Erythroblast (primary cell): Measurements from ENCODE around the gene SMARCC1.

ENCODE experiments used
- GATA1 ChIP-seq: IDR thresholded peaks from 2 replicates; pipeline ENCODE4 v1.6.1; 2011; ENCODE audit warnings: low read depth, mild to moderate bottlenecking, control low read depth, low read length, moderate library complexity
- POLR2A ChIP-seq: IDR thresholded peaks from 2 replicates; pipeline ENCODE4 v1.6.1; 2011; ENCODE audit warnings: mild to moderate bottlenecking, low read length

- TF ChIP-seq POLR2A (no peak), GATA1 (no peak)
Measured at GRCh38 chr3:47758261-47759025, 23.2 kb downstream of the SMARCC1 start.
